GM12874 (cell line): ENCODE results near the gene IL25.

ENCODE experiments used
- CTCF ChIP-seq: IDR thresholded peaks from 2 replicates; pipeline ENCODE4 v1.5.1; 2011; ENCODE audit warnings: low read depth, mild to moderate bottlenecking, control low read depth, low read length, moderate library complexity; ENCODE audit not compliant: insufficient read depth

IL25 gene

GRCh38 chr14:23423657-23424056, 51.0 kb downstream of the IL25 start:
- TF ChIP-seq CTCF, result no peak

- no peak for TF ChIP-seq CTCF
Observed at GRCh38 chr14:23425169-23425568, 52.6 kb downstream of the IL25 start.
